NT2/D1 (cell line): Measurements from ENCODE around the gene POT1.

Experiments used
- SUZ12 ChIP-seq: IDR thresholded peaks from 2 replicates; pipeline ENCODE4 v1.6.1; 2011; ENCODE audit not compliant: insufficient read length, insufficient read depth; ENCODE audit errors: extremely low read depth
- YY1 ChIP-seq: IDR thresholded peaks from 2 replicates; pipeline ENCODE4 v1.6.1; 2011; ENCODE audit not compliant: insufficient read length, insufficient read depth
- ZNF274 ChIP-seq: IDR thresholded peaks from 2 replicates; pipeline ENCODE4 v1.6.1; 2011; ENCODE audit warnings: mild to moderate bottlenecking, low read depth, low read length

GRCh38 chr7:124940306-124940705 is 10.7 kb upstream of the POT1 start:
- TF ChIP-seq SUZ12 (no peak), YY1 (no peak), ZNF274 (no peak)
